ENCODE data around the gene WWOX. TPM values are rescaled to one million over a fixed set of nuclear protein-coding genes. Genes with fewer than 3 reads are reported as not detected.

WWOX gene
- total RNA-seq, 1 donor from 2014 or later: 19.2 TPM

GRCh38 chr16:79100447-79100846 is 1001.0 kb downstream of the WWOX start:
- Histone ChIP-seq H3K4me3 (no peak overlapping the region), H3K4me1 (no peaks in the 10 kb centered on the region), H3K36me3 (no peaks in the 10 kb centered on the region), H3K27me3 (ENCODE audit: low read depth) (no peaks in the 10 kb centered on the region), H3K9me3 (no peaks in the 10 kb centered on the region), H3K27ac (no peak overlapping the region)
- no peak for TF ChIP-seq CTCF (IDR thresholded peaks at IDR 0.05)
- intact Hi-C loops (cut with DNase I): no loop called here
- DNase-seq: no peak
- no peak for ATAC-seq

GRCh38 chr16:79101491-79101890 is 1002.0 kb downstream of the WWOX start:
- H3K36me3 ChIP-seq: no peaks in the 10 kb centered on the region
- H3K9me3 ChIP-seq: no peaks in the 10 kb centered on the region
- ATAC-seq (no peak), DNase-seq (no peak)
- intact Hi-C loops (cut with DNase I): no loop called here
- H3K27ac ChIP-seq: no peak overlapping the region
- H3K4me3 ChIP-seq: no peak overlapping the region
- no peaks in the 10 kb centered on the region for H3K4me1 ChIP-seq
- H3K27me3 ChIP-seq (ENCODE audit: low read depth): no peaks in the 10 kb centered on the region
- no peak for TF ChIP-seq CTCF (IDR thresholded peaks at IDR 0.05)

- Histone ChIP-seq H3K4me3 (no peak overlapping the region), H3K9me3 (no peaks in the 10 kb centered on the region), H3K27me3 (ENCODE audit: low read depth) (no peaks in the 10 kb centered on the region), H3K4me1 (no peaks in the 10 kb centered on the region), H3K27ac (no peak overlapping the region), H3K36me3 (no peaks in the 10 kb centered on the region)
- ATAC-seq (no peak), DNase-seq (no peak)
- TF ChIP-seq CTCF (IDR thresholded peaks at IDR 0.05): no peak
- intact Hi-C loops (cut with DNase I): no loop called here
Observed at GRCh38 chr16:79104567-79104966, 1005.1 kb downstream of the WWOX start.

- Histone ChIP-seq H3K4me1 (no peaks in the 10 kb centered on the region), H3K27ac (no peak overlapping the region), H3K9me3 (no peaks in the 10 kb centered on the region), H3K27me3 (ENCODE audit: low read depth) (no peaks in the 10 kb centered on the region), H3K4me3 (no peak overlapping the region), H3K36me3 (no peaks in the 10 kb centered on the region)
- no peak for ATAC-seq
- DNase-seq: no peak
- intact Hi-C loops (cut with DNase I): no loop called here
- no peak for TF ChIP-seq CTCF (IDR thresholded peaks at IDR 0.05)
Observed at GRCh38 chr16:79107301-79107700, 1007.8 kb downstream of the WWOX start.

GRCh38 chr16:79109771-79110170 is 1010.3 kb downstream of the WWOX start:
- no peaks in the 10 kb centered on the region for H3K4me1 ChIP-seq
- H3K4me3 ChIP-seq: no peak overlapping the region
- H3K27ac ChIP-seq: no peak overlapping the region
- no peaks in the 10 kb centered on the region for H3K9me3 ChIP-seq
- H3K27me3 ChIP-seq (ENCODE audit: low read depth): no peaks in the 10 kb centered on the region
- no peak for TF ChIP-seq CTCF (IDR thresholded peaks at IDR 0.05)
- no peak for ATAC-seq
- intact Hi-C loops (cut with DNase I): no loop called here
- H3K36me3 ChIP-seq: no peaks in the 10 kb centered on the region
- no peak for DNase-seq

- H3K36me3 ChIP-seq: no peaks in the 10 kb centered on the region
- no peak overlapping the region for H3K4me3 ChIP-seq
- no peaks in the 10 kb centered on the region for H3K27me3 ChIP-seq (ENCODE audit: low read depth)
- no peaks in the 10 kb centered on the region for H3K4me1 ChIP-seq
- intact Hi-C loops (cut with DNase I): no loop called here
- TF ChIP-seq CTCF (IDR thresholded peaks at IDR 0.05): no peak
- no peaks in the 10 kb centered on the region for H3K9me3 ChIP-seq
- ATAC-seq (no peak), DNase-seq (no peak)
- H3K27ac ChIP-seq: no peak overlapping the region
Observed at GRCh38 chr16:79110242-79110641, 1010.8 kb downstream of the WWOX start.

Data from lower lobe of right lung (tissue), 2 donors.